K562 (cell line): ENCODE measurements around the gene ERN1. TPM values are rescaled to one million over a fixed set of nuclear protein-coding genes. Genes with fewer than 3 reads are reported as not detected.

Experiments
- HMGN3 ChIP-seq: IDR thresholded peaks from 2 replicates; pipeline ENCODE4 v1.6.1; 2011; ENCODE audit warnings: borderline replicate concordance, low read depth, mild to moderate bottlenecking, mixed read lengths, low read length; ENCODE audit not compliant: insufficient read length; ENCODE audit errors: extremely low read depth
- IRF2 ChIP-seq: sonication (generic); formaldehyde crosslinking; IDR thresholded peaks from 2 replicates; pipeline ENCODE4 v1.8.1; 2022; ENCODE audit warnings: mild to moderate bottlenecking, missing genetic modification reagents
- KLF1 ChIP-seq: fragments of 450-650 bp; IDR thresholded peaks from 2 replicates; pipeline ENCODE4 v1.6.1; 2016; ENCODE audit warnings: missing genetic modification characterization, missing compliant biosample characterization
- MITF ChIP-seq: IDR thresholded peaks from 2 replicates; pipeline ENCODE4 v1.6.1; 2014; ENCODE audit warnings: antibody characterized with exemption
- MTA3 ChIP-seq: fragments of 450-650 bp; formaldehyde crosslinking; IDR thresholded peaks from 2 replicates; pipeline ENCODE4 v1.6.1; 2017; ENCODE audit warnings: mild to moderate bottlenecking, borderline replicate concordance
- MYNN ChIP-seq, 2 experiments: sonication (generic); formaldehyde crosslinking in 1 of 2; IDR thresholded peaks; 2 replicates each; pipeline versions ENCODE4 v1.5.0 to v1.6.1; 2016 to 2020; ENCODE audit warnings: antibody characterized with exemption in 1 of 2, missing genetic modification reagents in 1 of 2
- NFIC ChIP-seq: fragments of 450-650 bp; IDR thresholded peaks from 2 replicates; pipeline ENCODE4 v1.6.1; 2017; ENCODE audit warnings: mild to moderate bottlenecking, inconsistent platforms
- PHB ChIP-seq: fragments of 250-450 bp; sonication (Bioruptor Pico); IDR thresholded peaks from 2 replicates; pipeline ENCODE4 v1.5.0; 2021
- ZFPM2 ChIP-seq: fragments of 250-450 bp; sonication (Bioruptor Pico); IDR thresholded peaks from 2 replicates; pipeline ENCODE4 v1.5.1; 2022; ENCODE audit warnings: mild to moderate bottlenecking
- ZNF318 ChIP-seq, 2 experiments: fragments of 450-650 bp; IDR thresholded peaks; 2 replicates each; pipeline ENCODE4 v1.6.1; 2016; ENCODE audit warnings: mild to moderate bottlenecking in 2 of 2, borderline replicate concordance in 1 of 2, low read depth in 1 of 2, moderate library complexity in 1 of 2
- ZNF583 ChIP-seq: fragments of 250-450 bp; sonication (Bioruptor Pico); IDR thresholded peaks from 2 replicates; pipeline ENCODE4 v1.4.0; 2020
- ZNF699 ChIP-seq: fragments of 250-450 bp; sonication (Bioruptor Pico); IDR thresholded peaks from 2 replicates; pipeline ENCODE4 v1.8.0; 2021; ENCODE audit warnings: mild to moderate bottlenecking, moderate library complexity; ENCODE audit not compliant: insufficient replicate concordance
- polyA plus RNA-seq, 8 experiments: library from polyadenylated mRNA; depleted of rRNA in 4 of 8; stranded (reverse) in 5 of 8; unstranded in 3 of 8; fragments of >200 nt; fragmentation: Nextera tagmentation in 2 of 8; fragmentation: Illumina TruSeq in 1 of 8; extraction: Ambion mirVana in 2 of 8; extraction: Trizol in 1 of 8; gene quantifications; 2 replicates each; pipeline versions ENCODE4 v1.2.1 to v1.2.3, GENCODE V29; 2011 to 2014; ENCODE audit warnings: inconsistent platforms in 1 of 8, missing spikeins in 1 of 8
- total RNA-seq, 7 experiments: library from RNA; depleted of rRNA in 6 of 7; stranded (reverse); fragments of >200 nt in 6 of 7; fragmentation: Illumina TruSeq in 2 of 7; extraction: Trizol in 2 of 7; gene quantifications; 2 replicates each; pipeline versions ENCODE4 v1.2.1 to v1.2.3, GENCODE V29; 2011 to 2021; ENCODE audit warnings: low replicate concordance in 1 of 7
- TF ChIP-seq, protein P1 (sequence below): sonication (generic); formaldehyde crosslinking; IDR thresholded peaks from 2 replicates; pipeline ENCODE4 v1.8.0; 2022; ENCODE audit warnings: mild to moderate bottlenecking, missing genetic modification reagents
- TF ChIP-seq, protein P2 (sequence below): fragments of 250-450 bp; sonication (Bioruptor Pico); IDR thresholded peaks from 2 replicates; pipeline ENCODE4 v1.8.0; 2022; ENCODE audit warnings: inconsistent platforms, mild to moderate bottlenecking, moderate library complexity, borderline replicate concordance
- TF ChIP-seq, protein P3 (sequence below): sonication (generic); formaldehyde crosslinking; IDR thresholded peaks from 2 replicates; pipeline ENCODE4 v1.8.0; 2022; ENCODE audit warnings: mild to moderate bottlenecking, missing genetic modification reagents

ERN1 gene
- total and polyA plus RNA-seq, 9 of the 15 experiments (the other 6 are each of a cell fraction or from before 2014, with no cell fraction given), result 2.1 to 22.5 (median 7.3) TPM

GRCh38 chr17:64024215-64024654 is 105.7 kb downstream of the ERN1 start (continued):
- TF ChIP-seq, protein P1, sequence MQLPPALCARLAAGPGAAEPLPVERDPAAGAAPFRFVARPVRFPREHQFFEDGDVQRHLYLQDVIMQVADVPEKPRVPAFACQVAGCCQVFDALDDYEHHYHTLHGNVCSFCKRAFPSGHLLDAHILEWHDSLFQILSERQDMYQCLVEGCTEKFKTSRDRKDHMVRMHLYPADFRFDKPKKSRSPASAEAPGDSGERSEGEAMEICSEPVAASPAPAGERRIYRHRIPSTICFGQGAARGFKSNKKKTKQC (CRISPR knock-in tag), result no peak
- TF ChIP-seq ZNF318 (IDR thresholded peaks at IDR 0.05; ENCODE audit: borderline replicate concordance in 1 of 2, low read depth in 1 of 2) (no peak), HMGN3 (no peak), ZNF583 (CRISPR knock-in tag) (no peak), NFIC (peak; percentile 67), PHB (CRISPR knock-in tag) (no peak), ZFPM2 (no peak), MYNN (IDR thresholded peaks at IDR 0.05) (no peak), MYNN (CRISPR knock-in tag; IDR thresholded peaks at IDR 0.05) (no peak), ZNF699 (no peak), IRF2 (CRISPR knock-in tag) (no peak), MITF (no peak), KLF1 (no peak), MTA3 (peak; percentile 71; the same call in 1 of the 2 replicates)
- TF ChIP-seq, protein P2, sequence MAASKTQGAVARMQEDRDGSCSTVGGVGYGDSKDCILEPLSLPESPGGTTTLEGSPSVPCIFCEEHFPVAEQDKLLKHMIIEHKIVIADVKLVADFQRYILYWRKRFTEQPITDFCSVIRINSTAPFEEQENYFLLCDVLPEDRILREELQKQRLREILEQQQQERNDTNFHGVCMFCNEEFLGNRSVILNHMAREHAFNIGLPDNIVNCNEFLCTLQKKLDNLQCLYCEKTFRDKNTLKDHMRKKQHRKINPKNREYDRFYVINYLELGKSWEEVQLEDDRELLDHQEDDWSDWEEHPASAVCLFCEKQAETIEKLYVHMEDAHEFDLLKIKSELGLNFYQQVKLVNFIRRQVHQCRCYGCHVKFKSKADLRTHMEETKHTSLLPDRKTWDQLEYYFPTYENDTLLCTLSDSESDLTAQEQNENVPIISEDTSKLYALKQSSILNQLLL (CRISPR knock-in tag), result no peak
- TF ChIP-seq, protein P3, sequence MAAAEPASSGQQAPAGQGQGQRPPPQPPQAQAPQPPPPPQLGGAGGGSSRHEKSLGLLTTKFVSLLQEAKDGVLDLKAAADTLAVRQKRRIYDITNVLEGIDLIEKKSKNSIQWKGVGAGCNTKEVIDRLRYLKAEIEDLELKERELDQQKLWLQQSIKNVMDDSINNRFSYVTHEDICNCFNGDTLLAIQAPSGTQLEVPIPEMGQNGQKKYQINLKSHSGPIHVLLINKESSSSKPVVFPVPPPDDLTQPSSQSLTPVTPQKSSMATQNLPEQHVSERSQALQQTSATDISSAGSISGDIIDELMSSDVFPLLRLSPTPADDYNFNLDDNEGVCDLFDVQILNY, result no peak
